MM.1S (cell line): ENCODE results near the gene CAPS.

Experiments
- DNase-seq: peaks from one replicate; pipeline ENCODE4 v3.0.0-alpha.2; 2015
- H2AFZ ChIP-seq: fragments of 300-600 bp; sonication (generic); 2 replicates; pipeline ENCODE4 v1.6.0; 2016; ENCODE audit warnings: antibody characterized with exemption, low read length
- H3F3A ChIP-seq: fragments of 300-600 bp; sonication (generic); 2 replicates; pipeline ENCODE4 v1.6.1; 2016; ENCODE audit warnings: mild to moderate bottlenecking, antibody characterized with exemption, low read length, moderate library complexity, mixed read lengths; ENCODE audit not compliant: insufficient read depth
- H3K27ac ChIP-seq: fragments of 300-600 bp; sonication (generic); 2 replicates; pipeline ENCODE4 v1.5.1; 2016; ENCODE audit warnings: mild to moderate bottlenecking, low read length
- H3K27me3 ChIP-seq: fragments of 300-600 bp; sonication (generic); replicated peaks from 2 replicates; pipeline ENCODE4 v1.6.0; 2016; ENCODE audit warnings: low read length; ENCODE audit not compliant: insufficient read depth
- H3K36me3 ChIP-seq: fragments of 300-600 bp; sonication (generic); replicated peaks from 2 replicates; pipeline ENCODE4 v1.6.1; 2016; ENCODE audit warnings: mild to moderate bottlenecking, low read length, mixed read lengths; ENCODE audit not compliant: insufficient read depth
- H3K4me1 ChIP-seq: fragments of 300-600 bp; sonication (generic); 2 replicates; pipeline ENCODE4 v1.6.1; 2016; ENCODE audit warnings: low read length, mixed read lengths
- H3K4me2 ChIP-seq: fragments of 300-600 bp; sonication (generic); 2 replicates; pipeline ENCODE4 v1.6.0; 2016; ENCODE audit warnings: low read depth, low read length
- H3K4me3 ChIP-seq: fragments of 300-600 bp; sonication (generic); 2 replicates; pipeline ENCODE4 v1.5.1; 2016; ENCODE audit warnings: low read length, mixed read lengths
- H3K79me2 ChIP-seq: fragments of 300-600 bp; sonication (generic); 2 replicates; pipeline ENCODE4 v1.6.1; 2016; ENCODE audit warnings: mixed run types, low read length, mixed read lengths
- H3K9ac ChIP-seq: fragments of 300-600 bp; sonication (generic); 2 replicates; pipeline ENCODE4 v1.6.1; 2016; ENCODE audit warnings: low read length, mixed read lengths
- H3K9me2 ChIP-seq: fragments of 300-600 bp; sonication (generic); replicated peaks from 2 replicates; pipeline ENCODE4 v1.6.1; 2016; ENCODE audit warnings: mild to moderate bottlenecking, low read length, mixed read lengths; ENCODE audit not compliant: insufficient read depth
- H3K9me3 ChIP-seq: fragments of 300-600 bp; sonication (generic); replicated peaks from 2 replicates; pipeline ENCODE4 v1.6.1; 2016; ENCODE audit warnings: mild to moderate bottlenecking, low read length, mixed read lengths; ENCODE audit not compliant: insufficient read depth
- H4K20me1 ChIP-seq: fragments of 300-600 bp; sonication (generic); 2 replicates; pipeline ENCODE4 v1.6.1; 2016; ENCODE audit warnings: mild to moderate bottlenecking, low read length, moderate library complexity, mixed read lengths; ENCODE audit not compliant: insufficient read depth
- CTCF ChIP-seq: fragments of 300-600 bp; sonication (generic); IDR thresholded peaks from 2 replicates; pipeline ENCODE4 v1.5.1; 2016; ENCODE audit warnings: antibody characterized with exemption, low read length, mixed read lengths
- EZH2 ChIP-seq: fragments of 300-600 bp; sonication (generic); optimal IDR thresholded peaks from 2 replicates; pipeline ENCODE3; 2017; ENCODE audit warnings: low read depth, mild to moderate bottlenecking, antibody characterized with exemption, low read length, mixed read lengths
- EZH2phosphoT487 ChIP-seq: fragments of 300-600 bp; sonication (generic); IDR thresholded peaks from 2 replicates; pipeline ENCODE4 v1.6.1; 2018; ENCODE audit warnings: antibody characterized with exemption, low read length

Gene CAPS

GRCh38 chr19:5935473-5936291 is 21.6 kb downstream of the CAPS start:
- Histone ChIP-seq H2AFZ (no peak overlapping the region), H3K9ac (no peak overlapping the region), H3F3A (no peaks in the 10 kb centered on the region), H3K36me3 (0 out of 2 replicates have a peak, but pooled peaks cover 8% of the 10 kb centered on the region), H3K9me2 (no peaks in the 10 kb centered on the region), H3K4me3 (no peak overlapping the region), H3K4me2 (no peak overlapping the region), H3K27ac (no peak overlapping the region), H3K4me1 (no peaks in the 10 kb centered on the region), H3K79me2 (peaks cover 71% of the 10 kb centered on the region), H4K20me1 (0 out of 2 replicates have a peak, but pooled peaks cover 5% of the 10 kb centered on the region), H3K9me3 (no peaks in the 10 kb centered on the region), H3K27me3 (no peaks in the 10 kb centered on the region)
- TF ChIP-seq EZH2phosphoT487 (no peak), EZH2 (no peak), CTCF (no peak)
- no peak for DNase-seq

GRCh38 chr19:5936292-5936592 is 22.2 kb downstream of the CAPS start:
- TF ChIP-seq CTCF (no peak), EZH2 (no peak), EZH2phosphoT487 (no peak)
- Histone ChIP-seq H3K79me2 (peaks cover 76% of the 10 kb centered on the region), H3F3A (no peaks in the 10 kb centered on the region), H3K4me2 (no peak overlapping the region), H3K36me3 (0 out of 2 replicates have a peak, but pooled peaks cover 3% of the 10 kb centered on the region), H3K27me3 (no peaks in the 10 kb centered on the region), H3K9ac (no peak overlapping the region), H3K4me1 (no peaks in the 10 kb centered on the region), H3K4me3 (no peak overlapping the region), H3K27ac (no peak overlapping the region), H4K20me1 (0 out of 2 replicates have a peak, but pooled peaks cover 5% of the 10 kb centered on the region), H3K9me2 (no peaks in the 10 kb centered on the region), H3K9me3 (no peaks in the 10 kb centered on the region), H2AFZ (no peak overlapping the region)
- no peak for DNase-seq

- no peak for DNase-seq
- H3K9me3 ChIP-seq: no peaks in the 10 kb centered on the region
- no peaks in the 10 kb centered on the region for H3K4me1 ChIP-seq
- TF ChIP-seq CTCF: no peak
- no peak for TF ChIP-seq EZH2phosphoT487
- no peak for TF ChIP-seq EZH2
- H3K36me3 ChIP-seq: no peaks in the 10 kb centered on the region
- H3K79me2 ChIP-seq: peaks cover 89% of the 10 kb centered on the region
- no peaks in the 10 kb centered on the region for H3K27me3 ChIP-seq
- H2AFZ ChIP-seq: no peak overlapping the region
- no peak overlapping the region for H3K9ac ChIP-seq
- H3K4me2 ChIP-seq: no peak overlapping the region
- H3K27ac ChIP-seq: no peak overlapping the region
- no peak overlapping the region for H3K4me3 ChIP-seq
- no peaks in the 10 kb centered on the region for H3F3A ChIP-seq
- H4K20me1 ChIP-seq: 0 out of 2 replicates have a peak, but pooled peaks cover 5% of the 10 kb centered on the region
- no peaks in the 10 kb centered on the region for H3K9me2 ChIP-seq
Measured at GRCh38 chr19:5937550-5937949, 23.5 kb downstream of the CAPS start.
